ENCODE measurements around the gene TP53BP2. TPM values are rescaled to one million over a fixed set of nuclear protein-coding genes. Genes with fewer than 3 reads are reported as not detected.

Gene TP53BP2
- total and polyA plus RNA-seq, 10 of the 15 experiments (the other 5 are each of a cell fraction or from before 2014, with no cell fraction given), result 1.6 to 13.7 (median 5.6) TPM

DNA sequence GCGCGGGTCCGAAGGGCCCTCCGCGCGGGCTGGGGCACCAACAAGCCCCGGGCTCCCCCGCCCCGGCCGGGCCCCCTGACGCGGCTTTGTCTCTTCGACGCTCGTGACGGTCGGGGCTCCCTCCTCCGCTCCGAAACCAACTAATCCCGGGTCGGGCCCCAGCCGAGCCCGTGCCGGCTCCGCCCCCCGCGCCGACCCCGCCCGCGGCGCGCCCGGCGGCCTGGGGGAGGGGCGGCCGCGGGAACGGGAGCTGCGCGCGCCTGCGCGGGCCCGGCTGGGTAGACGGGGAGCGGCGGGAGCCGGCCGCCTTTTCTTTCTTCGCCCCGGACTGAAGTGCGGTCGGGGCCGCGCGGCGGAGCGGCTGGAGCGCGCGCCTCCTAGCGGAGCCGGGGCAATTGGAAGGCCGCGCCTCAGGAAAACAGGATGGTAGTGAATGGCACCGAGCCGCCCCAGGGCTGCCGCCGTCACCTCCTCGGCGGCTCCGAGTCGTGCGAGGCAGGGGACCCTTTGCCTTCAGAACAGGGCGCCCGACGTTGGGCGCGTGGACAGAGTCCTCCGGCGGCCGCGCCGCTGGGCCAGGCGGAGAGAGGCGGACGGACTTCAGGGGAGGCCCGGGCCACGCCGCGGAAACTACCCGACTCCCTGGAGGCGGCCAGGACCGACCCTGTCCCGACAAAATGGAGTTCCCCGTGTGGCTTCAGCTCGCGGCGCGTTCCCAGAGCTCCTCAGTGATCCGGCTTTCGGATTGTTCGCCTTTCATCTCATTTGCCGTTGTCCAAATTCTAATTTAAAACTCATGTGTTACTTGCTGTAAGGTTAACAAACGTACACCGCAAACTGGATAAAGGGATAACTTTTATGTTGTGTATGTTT, at the start of gene TP53BP2 (continued):
- TF ChIP-seq HDAC2 (IDR thresholded peaks at IDR 0.05) (no peak), SUZ12 (IDR thresholded peaks at IDR 0.05; ENCODE audit: unreplicated experiment) (no peak), ETV6 (conservative IDR thresholded peaks at IDR 0.05 in 1 of 2, IDR thresholded peaks at IDR 0.05 in 1 of 2; ENCODE audit: borderline replicate concordance in 1 of 2, low read depth in 1 of 2) (no peak), SREBF2 (IDR thresholded peaks at IDR 0.05; ENCODE audit: low read length) (no peak), SP1 (IDR thresholded peaks at IDR 0.05; ENCODE audit: low read depth, low read length) (no peak), SMAD1 (IDR thresholded peaks at IDR 0.05; ENCODE audit: low read depth, partially characterized antibody) (no peak), CBX5 (IDR thresholded peaks at IDR 0.05; ENCODE audit: low read depth) (no peak), YBX1 (IDR thresholded peaks at IDR 0.05) (no peak), BHLHE40 (IDR thresholded peaks at IDR 0.05; ENCODE audit: borderline replicate concordance in 1 of 2, low read depth in 2 of 2, low read length in 1 of 2) (peak; percentile 47 to 83; a peak in 2 of 4 replicates), NFIC (IDR thresholded peaks at IDR 0.05; ENCODE audit: low read depth, low read length) (no peak), SMARCA5 (IDR thresholded peaks at IDR 0.05) (peak; percentile 84), CBFB (IDR thresholded peaks at IDR 0.05; ENCODE audit: low read depth) (no peak), BACH1 (IDR thresholded peaks at IDR 0.05; ENCODE audit: borderline replicate concordance) (peak; percentile 57; the same call in 1 of the 2 replicates), CEBPB (IDR thresholded peaks at IDR 0.05; ENCODE audit: borderline replicate concordance in 1 of 2, low read depth in 2 of 2, low read length in 2 of 2) (no peak), CHD4 (IDR thresholded peaks at IDR 0.05) (no peak), CREB1 (IDR thresholded peaks at IDR 0.05; ENCODE audit: low read depth) (no peak), MYB (IDR thresholded peaks at IDR 0.05; ENCODE audit: borderline replicate concordance, low read depth, low read length) (no peak), POLR2AphosphoS5 (IDR thresholded peaks at IDR 0.05; ENCODE audit: low read length) (peak; percentile 52; the same call in 1 of the 2 replicates), MTA3 (IDR thresholded peaks at IDR 0.05; ENCODE audit: borderline replicate concordance, low read length) (no peak), NRF1 (conservative IDR thresholded peaks at IDR 0.05; ENCODE audit: low read depth, low read length) (peak; percentile 54), FOS (IDR thresholded peaks at IDR 0.05; ENCODE audit: borderline replicate concordance, extremely low read depth, insufficient read length) (no peak), FOXK2 (IDR thresholded peaks at IDR 0.05) (no peak), CBX3 (IDR thresholded peaks at IDR 0.05; ENCODE audit: borderline replicate concordance, low read depth) (no peak)
- TF ChIP-seq, protein P1, sequence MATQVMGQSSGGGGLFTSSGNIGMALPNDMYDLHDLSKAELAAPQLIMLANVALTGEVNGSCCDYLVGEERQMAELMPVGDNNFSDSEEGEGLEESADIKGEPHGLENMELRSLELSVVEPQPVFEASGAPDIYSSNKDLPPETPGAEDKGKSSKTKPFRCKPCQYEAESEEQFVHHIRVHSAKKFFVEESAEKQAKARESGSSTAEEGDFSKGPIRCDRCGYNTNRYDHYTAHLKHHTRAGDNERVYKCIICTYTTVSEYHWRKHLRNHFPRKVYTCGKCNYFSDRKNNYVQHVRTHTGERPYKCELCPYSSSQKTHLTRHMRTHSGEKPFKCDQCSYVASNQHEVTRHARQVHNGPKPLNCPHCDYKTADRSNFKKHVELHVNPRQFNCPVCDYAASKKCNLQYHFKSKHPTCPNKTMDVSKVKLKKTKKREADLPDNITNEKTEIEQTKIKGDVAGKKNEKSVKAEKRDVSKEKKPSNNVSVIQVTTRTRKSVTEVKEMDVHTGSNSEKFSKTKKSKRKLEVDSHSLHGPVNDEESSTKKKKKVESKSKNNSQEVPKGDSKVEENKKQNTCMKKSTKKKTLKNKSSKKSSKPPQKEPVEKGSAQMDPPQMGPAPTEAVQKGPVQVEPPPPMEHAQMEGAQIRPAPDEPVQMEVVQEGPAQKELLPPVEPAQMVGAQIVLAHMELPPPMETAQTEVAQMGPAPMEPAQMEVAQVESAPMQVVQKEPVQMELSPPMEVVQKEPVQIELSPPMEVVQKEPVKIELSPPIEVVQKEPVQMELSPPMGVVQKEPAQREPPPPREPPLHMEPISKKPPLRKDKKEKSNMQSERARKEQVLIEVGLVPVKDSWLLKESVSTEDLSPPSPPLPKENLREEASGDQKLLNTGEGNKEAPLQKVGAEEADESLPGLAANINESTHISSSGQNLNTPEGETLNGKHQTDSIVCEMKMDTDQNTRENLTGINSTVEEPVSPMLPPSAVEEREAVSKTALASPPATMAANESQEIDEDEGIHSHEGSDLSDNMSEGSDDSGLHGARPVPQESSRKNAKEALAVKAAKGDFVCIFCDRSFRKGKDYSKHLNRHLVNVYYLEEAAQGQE (IDR thresholded peaks at IDR 0.05; ENCODE audit: low read depth, low read length), result 0 out of 2 replicates have a peak, but pooled peaks have one; percentile 27
- TF ChIP-seq, protein P2, sequence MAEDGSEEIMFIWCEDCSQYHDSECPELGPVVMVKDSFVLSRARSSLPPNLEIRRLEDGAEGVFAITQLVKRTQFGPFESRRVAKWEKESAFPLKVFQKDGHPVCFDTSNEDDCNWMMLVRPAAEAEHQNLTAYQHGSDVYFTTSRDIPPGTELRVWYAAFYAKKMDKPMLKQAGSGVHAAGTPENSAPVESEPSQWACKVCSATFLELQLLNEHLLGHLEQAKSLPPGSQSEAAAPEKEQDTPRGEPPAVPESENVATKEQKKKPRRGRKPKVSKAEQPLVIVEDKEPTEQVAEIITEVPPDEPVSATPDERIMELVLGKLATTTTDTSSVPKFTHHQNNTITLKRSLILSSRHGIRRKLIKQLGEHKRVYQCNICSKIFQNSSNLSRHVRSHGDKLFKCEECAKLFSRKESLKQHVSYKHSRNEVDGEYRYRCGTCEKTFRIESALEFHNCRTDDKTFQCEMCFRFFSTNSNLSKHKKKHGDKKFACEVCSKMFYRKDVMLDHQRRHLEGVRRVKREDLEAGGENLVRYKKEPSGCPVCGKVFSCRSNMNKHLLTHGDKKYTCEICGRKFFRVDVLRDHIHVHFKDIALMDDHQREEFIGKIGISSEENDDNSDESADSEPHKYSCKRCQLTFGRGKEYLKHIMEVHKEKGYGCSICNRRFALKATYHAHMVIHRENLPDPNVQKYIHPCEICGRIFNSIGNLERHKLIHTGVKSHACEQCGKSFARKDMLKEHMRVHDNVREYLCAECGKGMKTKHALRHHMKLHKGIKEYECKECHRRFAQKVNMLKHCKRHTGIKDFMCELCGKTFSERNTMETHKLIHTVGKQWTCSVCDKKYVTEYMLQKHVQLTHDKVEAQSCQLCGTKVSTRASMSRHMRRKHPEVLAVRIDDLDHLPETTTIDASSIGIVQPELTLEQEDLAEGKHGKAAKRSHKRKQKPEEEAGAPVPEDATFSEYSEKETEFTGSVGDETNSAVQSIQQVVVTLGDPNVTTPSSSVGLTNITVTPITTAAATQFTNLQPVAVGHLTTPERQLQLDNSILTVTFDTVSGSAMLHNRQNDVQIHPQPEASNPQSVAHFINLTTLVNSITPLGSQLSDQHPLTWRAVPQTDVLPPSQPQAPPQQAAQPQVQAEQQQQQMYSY (CRISPR knock-in tag; IDR thresholded peaks at IDR 0.05), result no peak

All from GM12878 (cell line).